Bronchial epithelial cell (primary cell): Measurements from ENCODE around the gene CD69. TPM values are rescaled to one million over a fixed set of nuclear protein-coding genes. Genes with fewer than 3 reads are reported as not detected.
"Not testable (repeated sequence)": the region's sequence is repeated elsewhere in the genome, so short reads cannot be mapped to it uniquely, and the experiment has no call there.

ENCODE experiments used
- DNase-seq: peaks from one replicate; pipeline ENCODE4 v3.0.0-alpha.2; 2010; ENCODE audit warnings: low read depth
- FAIRE-seq: peaks from 2 replicates; lab custom pipeline; 2011; peaks lifted over from hg19 to GRCh38; lab: Jason Lieb, UNC
- H3K27me3 ChIP-seq: 2 replicates; pipeline ENCODE4 v1.5.1; 2011; ENCODE audit warnings: low read length; ENCODE audit not compliant: control insufficient read depth, insufficient read depth
- H3K36me3 ChIP-seq: 2 replicates; pipeline ENCODE4 v1.5.1; 2011; ENCODE audit warnings: low read length; ENCODE audit not compliant: control insufficient read depth, insufficient read depth
- H3K4me3 ChIP-seq: 2 replicates; pipeline ENCODE4 v1.5.1; 2011; ENCODE audit warnings: mild to moderate bottlenecking, low read depth, low read length, control low read depth
- total RNA-seq: library from RNA; depleted of rRNA; stranded (reverse); fragments of >200 nt; gene quantifications from 2 replicates; pipeline ENCODE4 v1.2.1, GENCODE V29; 2014
- TF ChIP-seq, protein P1 (sequence below): IDR thresholded peaks from 2 replicates; pipeline ENCODE4 v1.5.1; 2011; ENCODE audit warnings: mild to moderate bottlenecking, moderate library complexity, low read length, control low read depth, inconsistent platforms; ENCODE audit not compliant: insufficient read depth, severe bottlenecking

Gene CD69
- total RNA-seq, 1 donor from 2014 or later: not detected

DNA sequence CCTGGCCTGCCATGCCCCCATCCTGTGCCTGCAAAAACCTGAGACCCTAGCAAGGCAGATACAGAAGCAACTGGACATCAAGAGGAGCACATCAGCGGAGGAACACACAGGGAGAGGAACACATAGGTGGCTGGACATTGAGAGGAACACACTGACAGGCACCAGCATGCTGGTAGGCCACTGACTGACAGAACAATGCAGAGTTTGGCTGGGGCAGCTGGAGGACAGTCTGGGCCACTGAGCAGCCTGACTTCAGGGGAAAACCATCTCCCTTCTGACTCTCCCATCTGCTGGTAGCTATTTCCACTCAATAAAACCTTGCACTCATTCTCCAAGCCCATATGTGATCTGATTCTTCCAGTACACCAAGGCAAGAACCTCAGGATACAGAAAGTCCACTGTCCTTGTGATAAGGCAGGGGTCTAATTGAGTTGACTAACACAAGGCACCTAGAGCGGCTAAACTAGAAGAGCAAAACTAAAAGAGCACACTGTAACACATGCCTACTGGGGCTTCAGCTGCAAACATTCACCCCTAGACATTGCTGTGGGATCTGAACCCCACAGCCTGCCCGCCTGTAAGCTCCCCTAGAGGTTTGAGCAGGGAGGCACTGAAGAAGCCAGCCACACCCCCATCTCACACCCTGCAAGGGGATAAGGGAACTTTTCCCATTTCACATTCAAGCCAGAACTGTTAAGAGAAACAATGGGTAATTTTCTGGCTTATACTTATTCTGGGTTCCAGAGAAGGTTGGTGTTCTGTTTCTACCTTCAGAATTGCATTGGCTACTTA lies 49.9 kb downstream of the CD69 start:
- no peak for FAIRE-seq

DNA sequence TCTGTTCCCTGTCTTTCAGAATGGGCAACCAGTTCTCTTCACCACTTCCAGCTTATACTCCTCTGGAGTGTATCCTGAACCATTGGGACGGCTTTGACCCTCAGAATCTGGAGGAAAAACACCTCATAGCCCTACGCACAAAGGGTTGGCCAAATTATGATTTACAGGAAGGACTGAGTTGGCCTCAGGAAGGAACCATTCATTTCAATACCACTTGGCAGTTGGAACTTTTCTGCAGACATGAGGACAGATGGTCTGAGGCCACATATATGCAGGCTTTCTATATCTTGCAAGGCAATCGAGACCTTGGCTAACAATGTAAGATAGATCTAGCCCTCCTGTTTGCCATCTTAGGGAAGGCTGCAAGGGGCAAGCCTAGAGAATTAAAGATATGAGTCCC lies 51.8 kb downstream of the CD69 start:
- DNase-seq: no peak
- FAIRE-seq: no peak
- Histone ChIP-seq H3K4me3 (no peak overlapping the region), H3K27me3 (no peaks in the 10 kb centered on the region), H3K36me3 (no peaks in the 10 kb centered on the region)
- TF ChIP-seq, protein P1, sequence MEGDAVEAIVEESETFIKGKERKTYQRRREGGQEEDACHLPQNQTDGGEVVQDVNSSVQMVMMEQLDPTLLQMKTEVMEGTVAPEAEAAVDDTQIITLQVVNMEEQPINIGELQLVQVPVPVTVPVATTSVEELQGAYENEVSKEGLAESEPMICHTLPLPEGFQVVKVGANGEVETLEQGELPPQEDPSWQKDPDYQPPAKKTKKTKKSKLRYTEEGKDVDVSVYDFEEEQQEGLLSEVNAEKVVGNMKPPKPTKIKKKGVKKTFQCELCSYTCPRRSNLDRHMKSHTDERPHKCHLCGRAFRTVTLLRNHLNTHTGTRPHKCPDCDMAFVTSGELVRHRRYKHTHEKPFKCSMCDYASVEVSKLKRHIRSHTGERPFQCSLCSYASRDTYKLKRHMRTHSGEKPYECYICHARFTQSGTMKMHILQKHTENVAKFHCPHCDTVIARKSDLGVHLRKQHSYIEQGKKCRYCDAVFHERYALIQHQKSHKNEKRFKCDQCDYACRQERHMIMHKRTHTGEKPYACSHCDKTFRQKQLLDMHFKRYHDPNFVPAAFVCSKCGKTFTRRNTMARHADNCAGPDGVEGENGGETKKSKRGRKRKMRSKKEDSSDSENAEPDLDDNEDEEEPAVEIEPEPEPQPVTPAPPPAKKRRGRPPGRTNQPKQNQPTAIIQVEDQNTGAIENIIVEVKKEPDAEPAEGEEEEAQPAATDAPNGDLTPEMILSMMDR: no peak

More for the DNA sequence above, 49.9 kb downstream of the CD69 start:
- TF ChIP-seq, protein P1: no peak
- no peak for DNase-seq
- no peak overlapping the region for H3K4me3 ChIP-seq
- no peaks in the 10 kb centered on the region for H3K27me3 ChIP-seq
- H3K36me3 ChIP-seq: no peaks in the 10 kb centered on the region

DNA sequence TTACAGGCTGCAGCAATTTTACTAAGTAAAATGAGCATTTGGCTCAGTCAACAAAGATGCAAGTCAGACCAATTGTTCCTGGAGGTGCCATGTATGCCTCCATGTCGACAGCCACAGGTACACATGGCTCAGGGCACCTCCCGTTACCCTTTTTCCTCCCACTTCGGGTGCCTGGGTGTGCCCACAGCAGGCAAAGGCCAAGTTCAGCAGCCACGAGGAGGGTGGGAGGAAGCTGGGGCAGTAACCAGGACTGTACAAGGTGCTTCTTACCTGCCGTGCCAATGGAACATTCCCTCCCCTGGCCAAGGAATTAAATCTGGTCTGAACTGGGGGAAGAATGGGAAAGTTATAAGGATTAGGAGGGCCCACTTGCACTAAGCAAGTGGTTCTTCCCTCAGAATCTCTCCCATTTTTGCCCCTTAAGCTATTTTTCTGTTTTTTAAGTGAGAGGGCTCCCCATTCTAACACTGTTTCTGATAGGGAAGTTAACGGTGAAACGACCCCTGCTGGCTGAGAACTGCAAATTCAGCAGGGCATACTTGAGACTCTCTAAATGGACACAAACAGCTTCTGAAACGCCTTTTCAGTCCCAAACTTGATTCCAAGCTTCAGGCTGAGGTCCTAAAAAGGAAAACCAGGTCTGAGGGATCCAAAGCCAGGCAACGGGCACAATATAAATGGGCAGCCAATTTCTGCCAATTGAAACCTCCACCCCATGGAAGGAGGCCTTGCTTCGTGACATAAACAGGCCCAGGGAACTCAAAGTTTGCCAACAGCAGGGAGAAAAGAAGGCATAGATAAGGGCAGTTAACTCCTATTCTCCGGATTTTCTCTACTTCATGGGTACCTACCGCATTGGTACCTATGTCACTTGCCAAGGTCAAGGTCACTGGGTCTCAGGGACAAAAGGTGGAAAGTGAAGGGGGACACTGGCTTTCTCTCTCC lies 52.6 kb downstream of the CD69 start:
- Histone ChIP-seq H3K4me3 (no peak overlapping the region), H3K27me3 (no peaks in the 10 kb centered on the region), H3K36me3 (no peaks in the 10 kb centered on the region)
- peak; percentile 51 for DNase-seq
- peak; percentile 58 for FAIRE-seq
- TF ChIP-seq, protein P1: peak; percentile 83

DNA sequence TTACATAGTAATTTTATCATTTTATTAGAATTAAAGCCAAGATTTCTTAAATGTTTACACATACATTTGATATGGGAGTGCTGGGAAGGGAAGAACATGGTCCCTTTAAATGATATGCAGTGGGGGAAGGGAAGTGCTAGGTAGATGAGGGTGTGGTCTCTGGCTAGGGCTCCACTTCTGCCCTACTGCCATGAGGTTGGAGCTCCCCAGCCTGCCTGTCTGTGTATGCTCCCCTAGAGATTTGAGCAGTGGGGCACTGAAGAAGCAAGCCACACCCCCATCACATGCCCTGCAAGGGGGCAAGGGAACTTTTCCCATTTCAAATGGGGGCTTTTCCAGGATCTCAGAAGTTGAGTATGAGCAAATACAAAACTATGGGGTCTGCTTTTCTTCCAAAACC lies 53.3 kb downstream of the CD69 start:
- Histone ChIP-seq H3K4me3 (no peak overlapping the region), H3K27me3 (no peaks in the 10 kb centered on the region), H3K36me3 (no peaks in the 10 kb centered on the region)
- FAIRE-seq (no peak), DNase-seq (no peak)
- TF ChIP-seq, protein P1: no peak

DNA sequence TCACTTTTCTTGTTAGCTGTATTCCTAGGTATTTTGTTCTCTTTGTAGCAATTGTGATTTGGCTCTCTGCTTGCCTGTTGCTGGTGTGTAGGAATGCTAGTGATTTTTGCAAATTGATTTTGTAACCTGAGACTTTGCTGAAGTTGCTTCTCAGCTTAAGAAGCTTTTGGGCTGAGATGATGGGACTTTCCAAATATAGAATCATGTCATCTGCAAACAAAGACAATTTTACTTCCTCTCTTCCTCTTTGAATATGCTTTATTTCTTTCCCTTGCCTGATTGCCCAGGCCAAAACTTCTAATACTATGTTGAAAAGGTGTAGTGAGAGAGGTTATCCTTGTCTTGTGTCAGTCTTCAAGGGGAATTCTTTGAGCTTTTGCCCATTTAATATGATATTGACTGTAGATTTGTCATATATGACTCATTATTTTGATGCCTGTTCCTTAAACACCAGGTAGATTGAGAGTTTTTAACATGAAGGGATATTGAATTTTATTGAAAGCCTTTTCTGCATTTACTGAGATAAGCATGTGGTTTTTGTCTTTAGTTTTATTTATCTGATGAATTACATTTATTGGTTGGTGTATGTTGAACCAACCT lies 54.5 kb downstream of the CD69 start:
- FAIRE-seq: no peak
- TF ChIP-seq, protein P1: no peak

DNA sequence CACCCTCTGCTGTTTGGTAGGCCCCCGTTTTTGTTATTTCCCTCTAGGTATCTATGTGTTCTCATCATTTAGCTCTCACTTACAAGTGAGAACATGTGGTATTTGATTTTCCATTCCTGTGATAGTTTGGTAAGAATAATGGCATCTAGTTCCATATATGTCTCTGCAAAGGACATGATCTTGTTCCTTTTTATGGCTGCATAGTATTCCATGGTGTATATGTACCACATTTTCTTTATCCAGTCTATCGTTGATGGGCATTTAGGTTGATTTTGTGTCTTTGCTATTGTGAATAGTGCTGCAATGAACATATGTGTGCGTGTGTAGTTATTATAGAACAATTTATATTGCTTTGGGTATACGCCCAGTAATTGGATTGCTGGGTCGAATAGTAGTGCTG lies 56.1 kb downstream of the CD69 start:
- not testable (repeated sequence) for H3K4me3 ChIP-seq, FAIRE-seq, H3K36me3 ChIP-seq, H3K27me3 ChIP-seq, DNase-seq

More for the DNA sequence above, 54.5 kb downstream of the CD69 start:
- Histone ChIP-seq H3K36me3 (no peaks in the 10 kb centered on the region), H3K27me3 (no peaks in the 10 kb centered on the region), H3K4me3 (no peak overlapping the region)
- peak; percentile 74 for DNase-seq
